H9 (cell line): ENCODE measurements around the gene PCDHGA6. TPM values are rescaled to one million over a fixed set of nuclear protein-coding genes. Genes with fewer than 3 reads are reported as not detected.

Experiments
- DNase-seq: peaks from one replicate; pipeline ENCODE4 v3.0.0-alpha.2; 2017
- H2AFZ ChIP-seq: one replicate; pipeline ENCODE4 v1.6.1; 2013; ENCODE audit warnings: mild to moderate bottlenecking, low read length, control low read depth, moderate library complexity
- H2AK5ac ChIP-seq: 2 replicates; pipeline ENCODE4 v1.6.1; 2013; ENCODE audit warnings: low read length, control low read depth, mixed read lengths; ENCODE audit not compliant: insufficient read length
- H2BK120ac ChIP-seq: one replicate; pipeline ENCODE4 v1.6.1; 2013; ENCODE audit warnings: low read depth, mild to moderate bottlenecking, low read length, control low read depth, inconsistent platforms; ENCODE audit not compliant: poor library complexity, severe bottlenecking
- H2BK12ac ChIP-seq: 2 replicates; pipeline ENCODE4 v1.6.1; 2013; ENCODE audit warnings: low read length, control low read depth, mixed read lengths, low read depth; ENCODE audit not compliant: insufficient read length
- H2BK15ac ChIP-seq: 2 replicates; pipeline ENCODE4 v1.6.1; 2013; ENCODE audit warnings: low read depth, low read length, control low read depth
- H2BK20ac ChIP-seq: one replicate; pipeline ENCODE4 v1.6.1; 2013; ENCODE audit warnings: low read depth, mild to moderate bottlenecking, low read length, control low read depth, inconsistent platforms; ENCODE audit not compliant: poor library complexity, severe bottlenecking
- H2BK5ac ChIP-seq: 2 replicates; pipeline ENCODE4 v1.6.1; 2013; ENCODE audit warnings: low read length, control low read depth, mixed read lengths; ENCODE audit not compliant: insufficient read length
- H3K14ac ChIP-seq: 2 replicates; pipeline ENCODE4 v1.6.1; 2013; ENCODE audit warnings: low read length, control low read depth; ENCODE audit not compliant: insufficient read depth
- H3K18ac ChIP-seq: 2 replicates; pipeline ENCODE4 v1.6.1; 2013; ENCODE audit warnings: low read depth, mild to moderate bottlenecking, mixed read lengths, low read length, control low read depth; ENCODE audit not compliant: insufficient read length
- H3K23ac ChIP-seq: 2 replicates; pipeline ENCODE4 v1.6.1; 2013; ENCODE audit warnings: low read length, control low read depth, mixed read lengths, low read depth; ENCODE audit not compliant: insufficient read length
- H3K23me2 ChIP-seq: 2 replicates; pipeline ENCODE4 v1.6.1; 2013; ENCODE audit warnings: low read depth, mild to moderate bottlenecking, mixed read lengths, low read length, control low read depth; ENCODE audit not compliant: insufficient read length, poor library complexity, severe bottlenecking
- H3K27ac ChIP-seq: 2 replicates; pipeline ENCODE4 v1.5.1; 2013; ENCODE audit warnings: low read length, control low read depth, mixed read lengths, low read depth; ENCODE audit not compliant: insufficient read length
- H3K27me3 ChIP-seq: 2 replicates; pipeline ENCODE4 v1.6.1; 2013; ENCODE audit warnings: low read length, control low read depth, inconsistent platforms; ENCODE audit not compliant: insufficient read depth
- H3K4ac ChIP-seq: 2 replicates; pipeline ENCODE4 v1.6.1; 2013; ENCODE audit warnings: low read depth, mild to moderate bottlenecking, control low read depth, inconsistent platforms, low read length, moderate library complexity
- H3K4me1 ChIP-seq: 2 replicates; pipeline ENCODE4 v1.6.1; 2013; ENCODE audit warnings: low read length, control low read depth, inconsistent platforms; ENCODE audit not compliant: insufficient read depth
- H3K4me2 ChIP-seq: 2 replicates; pipeline ENCODE4 v1.6.1; 2013; ENCODE audit warnings: low read length, control low read depth, mixed read lengths; ENCODE audit not compliant: insufficient read length, insufficient read depth
- H3K56ac ChIP-seq: 2 replicates; pipeline ENCODE4 v1.6.1; 2013; ENCODE audit warnings: low read depth, mild to moderate bottlenecking, mixed read lengths, low read length, control low read depth; ENCODE audit not compliant: insufficient read length
- H3K79me1 ChIP-seq: 2 replicates; pipeline ENCODE4 v1.6.1; 2013; ENCODE audit warnings: low read depth, mild to moderate bottlenecking, moderate library complexity, low read length, control low read depth, inconsistent platforms; ENCODE audit not compliant: insufficient read depth, poor library complexity, severe bottlenecking
- H3K79me2 ChIP-seq: 2 replicates; pipeline ENCODE4 v1.6.1; 2013; ENCODE audit warnings: low read length, control low read depth, inconsistent platforms; ENCODE audit not compliant: insufficient read depth
- H3K9ac ChIP-seq: 2 replicates; pipeline ENCODE4 v1.6.1; 2013; ENCODE audit warnings: low read length, control low read depth, mixed read lengths; ENCODE audit not compliant: insufficient read length; ENCODE audit errors: extremely low read depth
- H3K9me3 ChIP-seq: one replicate; pipeline ENCODE4 v1.6.1; 2013; ENCODE audit warnings: low read depth, low read length, inconsistent platforms; ENCODE audit not compliant: control insufficient read depth
- H3T11ph ChIP-seq: one replicate; pipeline ENCODE4 v1.6.1; 2013; ENCODE audit warnings: mild to moderate bottlenecking, low read length, control low read depth, inconsistent platforms
- H4K20me1 ChIP-seq: one replicate; pipeline ENCODE4 v1.6.1; 2013; ENCODE audit not compliant: control insufficient read depth, insufficient read length, insufficient read depth
- H4K5ac ChIP-seq: 2 replicates; pipeline ENCODE4 v1.6.1; 2013; ENCODE audit warnings: low read depth, mild to moderate bottlenecking, mixed read lengths, low read length, control low read depth; ENCODE audit not compliant: insufficient read length
- H4K8ac ChIP-seq: replicated peaks from 2 replicates; pipeline ENCODE4 v1.6.1; 2013; ENCODE audit warnings: low read length, control low read depth, mixed read lengths, low read depth; ENCODE audit not compliant: insufficient read length
- H4K91ac ChIP-seq: 2 replicates; pipeline ENCODE4 v1.6.1; 2013; ENCODE audit warnings: low read depth, mild to moderate bottlenecking, moderate library complexity, mixed read lengths, low read length, control low read depth; ENCODE audit not compliant: insufficient read length
- H3K27ac Mint-ChIP-seq, 3 experiments: 2 replicates in 2 of 3; 3 replicates in 1 of 3; pipeline ENCODE4 v1.8.0; 2020 to 2021; ENCODE audit warnings: mixed read lengths in 3 of 3, mild to moderate bottlenecking in 1 of 3, moderate library complexity in 1 of 3
- H3K27me3 Mint-ChIP-seq: 2 replicates; pipeline ENCODE4 v1.8.0; 2021; ENCODE audit warnings: low read depth, mild to moderate bottlenecking, moderate library complexity, mixed read lengths
- H3K36me3 Mint-ChIP-seq, 3 experiments: 2 replicates in 2 of 3; 3 replicates in 1 of 3; pipeline ENCODE4 v1.8.0; 2020 to 2021; ENCODE audit warnings: low read depth in 3 of 3, mixed read lengths in 3 of 3; ENCODE audit not compliant: insufficient read depth in 1 of 3
- H3K4me1 Mint-ChIP-seq, 2 experiments: 2 replicates each; pipeline ENCODE4 v1.8.0; 2020; ENCODE audit warnings: mixed read lengths in 2 of 2
- H3K4me3 Mint-ChIP-seq, 2 experiments: 2 replicates in 1 of 2; 3 replicates in 1 of 2; pipeline ENCODE4 v1.8.0; 2020 to 2021; ENCODE audit warnings: mild to moderate bottlenecking in 2 of 2, mixed read lengths in 2 of 2, moderate library complexity in 1 of 2
- H3K9me3 Mint-ChIP-seq, 2 experiments: 2 replicates in 1 of 2; 3 replicates in 1 of 2; pipeline ENCODE4 v1.8.0; 2020; ENCODE audit warnings: mild to moderate bottlenecking in 2 of 2, mixed read lengths in 2 of 2, moderate library complexity in 1 of 2
- total RNA-seq: library from RNA; stranded (reverse); gene quantifications from 2 replicates; pipeline ENCODE4 v1.2.1, GENCODE V29; 2021
- TF ChIP-seq, protein P1 (sequence below): fragments of 200-600 bp; sonication (generic); conservative IDR thresholded peaks from 3 replicates; pipeline ENCODE4 v1.8.0; 2021; ENCODE audit warnings: antibody characterized with exemption, mild to moderate bottlenecking

The PCDHGA6 gene
- total RNA-seq, 1 experiment from 2014 or later, result 1.7 TPM

DNA sequence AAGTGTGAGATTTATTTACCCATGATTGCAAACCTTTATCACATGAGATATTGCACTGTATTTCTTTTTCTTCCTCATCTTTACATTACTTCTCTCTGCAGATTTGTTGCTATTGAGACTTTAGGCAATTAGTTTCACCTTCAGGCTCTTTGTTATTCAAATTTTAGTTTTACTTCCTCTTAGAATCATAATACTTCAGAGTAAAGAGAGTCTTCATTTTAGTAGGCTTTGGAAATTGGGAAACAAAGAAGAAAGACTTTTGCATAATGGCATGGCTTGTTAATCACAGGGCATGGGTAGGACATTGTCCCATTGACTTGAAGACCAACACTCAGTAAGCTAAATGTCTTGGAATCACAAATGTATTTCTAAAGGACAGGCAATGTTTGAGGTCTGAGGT lies 11.0 kb upstream of the PCDHGA6 start:
- no peak overlapping the region for H3K27ac ChIP-seq
- no peak for DNase-seq
- peaks cover 22% of the 10 kb centered on the region for H3K9me3 ChIP-seq
- H3T11ph ChIP-seq, result no peak overlapping the region
- no peak overlapping the region for H3K14ac ChIP-seq
- H3K79me2 ChIP-seq, result no peaks in the 10 kb centered on the region
- no peak overlapping the region for H3K9ac ChIP-seq
- H3K79me1 ChIP-seq, result no peaks in the 10 kb centered on the region
- no peak overlapping the region for H4K8ac ChIP-seq
- TF ChIP-seq, protein P1, sequence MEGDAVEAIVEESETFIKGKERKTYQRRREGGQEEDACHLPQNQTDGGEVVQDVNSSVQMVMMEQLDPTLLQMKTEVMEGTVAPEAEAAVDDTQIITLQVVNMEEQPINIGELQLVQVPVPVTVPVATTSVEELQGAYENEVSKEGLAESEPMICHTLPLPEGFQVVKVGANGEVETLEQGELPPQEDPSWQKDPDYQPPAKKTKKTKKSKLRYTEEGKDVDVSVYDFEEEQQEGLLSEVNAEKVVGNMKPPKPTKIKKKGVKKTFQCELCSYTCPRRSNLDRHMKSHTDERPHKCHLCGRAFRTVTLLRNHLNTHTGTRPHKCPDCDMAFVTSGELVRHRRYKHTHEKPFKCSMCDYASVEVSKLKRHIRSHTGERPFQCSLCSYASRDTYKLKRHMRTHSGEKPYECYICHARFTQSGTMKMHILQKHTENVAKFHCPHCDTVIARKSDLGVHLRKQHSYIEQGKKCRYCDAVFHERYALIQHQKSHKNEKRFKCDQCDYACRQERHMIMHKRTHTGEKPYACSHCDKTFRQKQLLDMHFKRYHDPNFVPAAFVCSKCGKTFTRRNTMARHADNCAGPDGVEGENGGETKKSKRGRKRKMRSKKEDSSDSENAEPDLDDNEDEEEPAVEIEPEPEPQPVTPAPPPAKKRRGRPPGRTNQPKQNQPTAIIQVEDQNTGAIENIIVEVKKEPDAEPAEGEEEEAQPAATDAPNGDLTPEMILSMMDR, result no peak
- H3K4me3 Mint-ChIP-seq, result peak overlapping the region in 1 of 2 experiments; percentile 10; a peak in 1 of 5 replicates
- no peak overlapping the region for H3K18ac ChIP-seq
- H2AK5ac ChIP-seq, result no peak overlapping the region
- no peaks in the 10 kb centered on the region for H3K27me3 ChIP-seq
- no peak overlapping the region for H3K27ac Mint-ChIP-seq
- no peaks in the 10 kb centered on the region for H3K4me1 ChIP-seq
- no peak overlapping the region for H2BK15ac ChIP-seq
- H3K9me3 Mint-ChIP-seq, result peaks cover 67 to 74% of the 10 kb centered on the region in 2 experiments
- H3K4me1 Mint-ChIP-seq, result peaks cover 7 to 15% of the 10 kb centered on the region in 2 experiments; a peak in 3 of 4 replicates
- peaks cover 46 to 65% (median 60%) of the 10 kb centered on the region in 3 experiments for H3K36me3 Mint-ChIP-seq
- H4K5ac ChIP-seq, result no peak overlapping the region
- no peak overlapping the region for H2BK120ac ChIP-seq
- no peak overlapping the region for H2BK20ac ChIP-seq
- peaks cover 7% of the 10 kb centered on the region for H3K27me3 Mint-ChIP-seq
- H3K23me2 ChIP-seq, result no peaks in the 10 kb centered on the region
- no peak overlapping the region for H2AFZ ChIP-seq
- H3K4ac ChIP-seq, result no peak overlapping the region
- no peak overlapping the region for H3K4me2 ChIP-seq
- no peak overlapping the region for H2BK5ac ChIP-seq
- H3K23ac ChIP-seq, result no peak overlapping the region
- H4K91ac ChIP-seq, result no peak overlapping the region
- no peaks in the 10 kb centered on the region for H4K20me1 ChIP-seq
- H3K56ac ChIP-seq, result no peak overlapping the region
- H2BK12ac ChIP-seq, result no peak overlapping the region
